ENCODE data around the gene SGCA. TPM values are rescaled to one million over a fixed set of nuclear protein-coding genes. Genes with fewer than 3 reads are reported as not detected.

Gene SGCA
- total RNA-seq, 3 donors from 2014 or later = not detected

- no peaks in the 10 kb centered on the region for H3K9me3 Mint-ChIP-seq
- peaks cover 15% of the 10 kb centered on the region for H3K4me1 Mint-ChIP-seq (ENCODE audit: low read depth)
- no peak for ATAC-seq
- no peaks in the 10 kb centered on the region for H3K27me3 Mint-ChIP-seq (ENCODE audit: low read depth)
- no peaks in the 10 kb centered on the region for H3K36me3 Mint-ChIP-seq (ENCODE audit: insufficient read depth)
- H3K4me3 Mint-ChIP-seq = no peak overlapping the region
- DNase-seq = no peak
Observed at GRCh38 chr17:50173335-50173941, 7.6 kb downstream of the SGCA start.

GRCh38 chr17:50174444-50174843 lies 8.6 kb downstream of the SGCA start:
- Mint-ChIP-seq H3K4me1 (ENCODE audit: low read depth) (peaks cover 9% of the 10 kb centered on the region), H3K4me3 (no peak overlapping the region), H3K9me3 (no peaks in the 10 kb centered on the region), H3K27me3 (ENCODE audit: low read depth) (no peaks in the 10 kb centered on the region), H3K36me3 (ENCODE audit: insufficient read depth) (no peaks in the 10 kb centered on the region)
- ATAC-seq (no peak), DNase-seq (no peak)

- ATAC-seq = no peak
- Mint-ChIP-seq H3K27me3 (ENCODE audit: low read depth) (no peaks in the 10 kb centered on the region), H3K9me3 (no peaks in the 10 kb centered on the region), H3K36me3 (ENCODE audit: insufficient read depth) (no peaks in the 10 kb centered on the region), H3K4me3 (no peak overlapping the region), H3K4me1 (ENCODE audit: low read depth) (peaks cover 9% of the 10 kb centered on the region)
- no peak for DNase-seq
Observed at GRCh38 chr17:50175035-50175807, 9.4 kb downstream of the SGCA start.

GRCh38 chr17:50176559-50177357 lies 11.0 kb downstream of the SGCA start:
- H3K9me3 Mint-ChIP-seq = no peaks in the 10 kb centered on the region
- no peak for ATAC-seq

GRCh38 chr17:50177476-50177875 lies 11.7 kb downstream of the SGCA start:
- Mint-ChIP-seq H3K4me1 (ENCODE audit: low read depth) (peaks cover 9% of the 10 kb centered on the region), H3K36me3 (ENCODE audit: insufficient read depth) (no peaks in the 10 kb centered on the region), H3K9me3 (no peaks in the 10 kb centered on the region), H3K27me3 (ENCODE audit: low read depth) (no peaks in the 10 kb centered on the region), H3K4me3 (no peak overlapping the region)
- DNase-seq (no peak), ATAC-seq (no peak)

More at GRCh38 chr17:50176559-50177357, 11.0 kb downstream of the SGCA start:
- DNase-seq = no peak
- Mint-ChIP-seq H3K36me3 (ENCODE audit: insufficient read depth) (no peaks in the 10 kb centered on the region), H3K4me3 (no peak overlapping the region), H3K27me3 (ENCODE audit: low read depth) (no peaks in the 10 kb centered on the region), H3K4me1 (ENCODE audit: low read depth) (peaks cover 9% of the 10 kb centered on the region)

- peaks cover 13% of the 10 kb centered on the region for H3K4me1 Mint-ChIP-seq (ENCODE audit: low read depth)
- H3K27me3 Mint-ChIP-seq (ENCODE audit: low read depth) = no peaks in the 10 kb centered on the region
- no peaks in the 10 kb centered on the region for H3K9me3 Mint-ChIP-seq
- no peak overlapping the region for H3K4me3 Mint-ChIP-seq
- H3K36me3 Mint-ChIP-seq (ENCODE audit: insufficient read depth) = no peaks in the 10 kb centered on the region
- peak; percentile 47 for DNase-seq
- peak; percentile 84 to 86 for ATAC-seq
Observed at GRCh38 chr17:50177983-50178834, 12.4 kb downstream of the SGCA start.

GRCh38 chr17:50180111-50180510 lies 14.3 kb downstream of the SGCA start:
- DNase-seq (no peak), ATAC-seq (no peak)
- no peak overlapping the region for H3K4me3 Mint-ChIP-seq
- no peaks in the 10 kb centered on the region for H3K36me3 Mint-ChIP-seq (ENCODE audit: insufficient read depth)
- H3K4me1 Mint-ChIP-seq (ENCODE audit: low read depth) = peaks cover 25% of the 10 kb centered on the region
- no peaks in the 10 kb centered on the region for H3K9me3 Mint-ChIP-seq
- H3K27me3 Mint-ChIP-seq (ENCODE audit: low read depth) = no peaks in the 10 kb centered on the region

GRCh38 chr17:50180620-50181019 lies 14.8 kb downstream of the SGCA start:
- DNase-seq (no peak), ATAC-seq (no peak)
- no peaks in the 10 kb centered on the region for H3K36me3 Mint-ChIP-seq (ENCODE audit: insufficient read depth)
- H3K4me1 Mint-ChIP-seq (ENCODE audit: low read depth) = peaks cover 25% of the 10 kb centered on the region
- no peaks in the 10 kb centered on the region for H3K9me3 Mint-ChIP-seq
- no peaks in the 10 kb centered on the region for H3K27me3 Mint-ChIP-seq (ENCODE audit: low read depth)
- no peak overlapping the region for H3K4me3 Mint-ChIP-seq

- ATAC-seq (no peak), DNase-seq (no peak)
- H3K36me3 Mint-ChIP-seq (ENCODE audit: insufficient read depth) = no peaks in the 10 kb centered on the region
- H3K9me3 Mint-ChIP-seq = no peaks in the 10 kb centered on the region
- H3K4me3 Mint-ChIP-seq = no peak overlapping the region
- H3K4me1 Mint-ChIP-seq (ENCODE audit: low read depth) = peaks cover 25% of the 10 kb centered on the region
- H3K27me3 Mint-ChIP-seq (ENCODE audit: low read depth) = no peaks in the 10 kb centered on the region
Observed at GRCh38 chr17:50181144-50181543, 15.3 kb downstream of the SGCA start.

GRCh38 chr17:50181591-50182560 lies 16.1 kb downstream of the SGCA start:
- no peak for ATAC-seq
- H3K4me1 Mint-ChIP-seq (ENCODE audit: low read depth) = peaks cover 25% of the 10 kb centered on the region
- H3K9me3 Mint-ChIP-seq = no peaks in the 10 kb centered on the region

GRCh38 chr17:50182783-50183420 lies 17.1 kb downstream of the SGCA start:
- ATAC-seq (no peak), DNase-seq (no peak)
- Mint-ChIP-seq H3K27me3 (ENCODE audit: low read depth) (peaks cover 2% of the 10 kb centered on the region), H3K4me1 (ENCODE audit: low read depth) (peaks cover 25% of the 10 kb centered on the region), H3K9me3 (no peaks in the 10 kb centered on the region), H3K36me3 (ENCODE audit: insufficient read depth) (no peaks in the 10 kb centered on the region), H3K4me3 (no peak overlapping the region)

More at GRCh38 chr17:50181591-50182560, 16.1 kb downstream of the SGCA start:
- no peaks in the 10 kb centered on the region for H3K27me3 Mint-ChIP-seq (ENCODE audit: low read depth)
- no peak for DNase-seq
- no peaks in the 10 kb centered on the region for H3K36me3 Mint-ChIP-seq (ENCODE audit: insufficient read depth)
- no peak overlapping the region for H3K4me3 Mint-ChIP-seq

- Mint-ChIP-seq H3K9me3 (no peaks in the 10 kb centered on the region), H3K4me1 (ENCODE audit: low read depth) (peaks cover 20% of the 10 kb centered on the region), H3K36me3 (ENCODE audit: insufficient read depth) (no peaks in the 10 kb centered on the region), H3K27me3 (ENCODE audit: low read depth) (peaks cover 2% of the 10 kb centered on the region), H3K4me3 (peak overlapping the region; percentile 30)
- no peak for ATAC-seq
- no peak for DNase-seq
Observed at GRCh38 chr17:50183421-50183994, 17.7 kb downstream of the SGCA start.
